IPS-20b (cell line): ENCODE results near the gene CCBE1.

Experiments used
- H3K27ac ChIP-seq: one replicate; pipeline ENCODE4 v1.5.1; 2013; ENCODE audit warnings: low read length
- H3K27me3 ChIP-seq: 2 replicates; pipeline ENCODE4 v1.6.1; 2013; ENCODE audit warnings: mild to moderate bottlenecking, low read length, inconsistent platforms; ENCODE audit not compliant: insufficient read depth
- H3K36me3 ChIP-seq: 2 replicates; pipeline ENCODE4 v1.6.1; 2013; ENCODE audit warnings: low read depth, mild to moderate bottlenecking, inconsistent platforms, low read length, moderate library complexity; ENCODE audit not compliant: insufficient read depth
- H3K4me1 ChIP-seq: 2 replicates; pipeline ENCODE4 v1.6.1; 2013; ENCODE audit warnings: mild to moderate bottlenecking, control low read depth, inconsistent platforms, low read length, moderate library complexity; ENCODE audit not compliant: insufficient read depth
- H3K4me3 ChIP-seq: 2 replicates; pipeline ENCODE4 v1.5.1; 2013; ENCODE audit warnings: mild to moderate bottlenecking, low read length, inconsistent platforms
- H3K9ac ChIP-seq: 2 replicates; pipeline ENCODE4 v1.6.1; 2013; ENCODE audit warnings: low read depth, mild to moderate bottlenecking, inconsistent platforms, low read length, moderate library complexity
- H3K9me3 ChIP-seq: 2 replicates; pipeline ENCODE4 v1.6.1; 2013; ENCODE audit warnings: mild to moderate bottlenecking, low read depth, low read length, inconsistent platforms; ENCODE audit not compliant: insufficient read depth

CCBE1 gene

GRCh38 chr18:59547581-59548182 lies 149.5 kb downstream of the CCBE1 start:
- Histone ChIP-seq H3K4me3 (no peak overlapping the region), H3K4me1 (peaks cover 3% of the 10 kb centered on the region; the same call in 1 of the 2 replicates), H3K36me3 (no peaks in the 10 kb centered on the region), H3K27ac (no peak overlapping the region), H3K9ac (no peak overlapping the region), H3K9me3 (no peaks in the 10 kb centered on the region), H3K27me3 (no peaks in the 10 kb centered on the region)

- Histone ChIP-seq H3K4me1 (peaks cover 3% of the 10 kb centered on the region; the same call in 1 of the 2 replicates), H3K27ac (no peak overlapping the region), H3K27me3 (no peaks in the 10 kb centered on the region; the same call in 1 of the 2 replicates), H3K9ac (no peak overlapping the region), H3K4me3 (no peak overlapping the region), H3K9me3 (no peaks in the 10 kb centered on the region), H3K36me3 (no peaks in the 10 kb centered on the region)
Measured at GRCh38 chr18:59546188-59546587, 151.0 kb downstream of the CCBE1 start.

DNA sequence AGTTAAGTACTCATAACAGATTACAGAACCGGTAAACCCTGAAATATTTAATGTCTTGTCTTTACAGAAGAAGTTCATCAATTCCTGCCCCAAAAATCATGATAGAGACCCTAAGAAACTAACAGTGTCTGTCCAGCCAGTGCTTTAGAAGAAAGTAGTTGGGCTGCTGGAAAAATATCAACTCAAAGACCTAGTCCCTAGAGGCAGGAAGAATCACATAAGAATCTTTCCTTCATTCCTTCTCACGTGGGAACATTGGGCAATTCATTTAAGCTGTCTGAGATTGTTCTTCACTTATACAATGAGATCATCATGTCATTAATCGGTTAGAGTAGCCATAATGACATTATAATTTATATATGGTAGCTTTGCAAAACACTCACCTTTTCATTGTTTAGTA lies 156.4 kb downstream of the CCBE1 start:
- H3K27me3 ChIP-seq: no peaks in the 10 kb centered on the region; the same call in 1 of the 2 replicates
- no peak overlapping the region for H3K27ac ChIP-seq
- no peaks in the 10 kb centered on the region for H3K36me3 ChIP-seq
- H3K9ac ChIP-seq: no peak overlapping the region
- H3K9me3 ChIP-seq: no peaks in the 10 kb centered on the region
- H3K4me1 ChIP-seq: no peaks in the 10 kb centered on the region; the same call in 1 of the 2 replicates
- no peak overlapping the region for H3K4me3 ChIP-seq

DNA sequence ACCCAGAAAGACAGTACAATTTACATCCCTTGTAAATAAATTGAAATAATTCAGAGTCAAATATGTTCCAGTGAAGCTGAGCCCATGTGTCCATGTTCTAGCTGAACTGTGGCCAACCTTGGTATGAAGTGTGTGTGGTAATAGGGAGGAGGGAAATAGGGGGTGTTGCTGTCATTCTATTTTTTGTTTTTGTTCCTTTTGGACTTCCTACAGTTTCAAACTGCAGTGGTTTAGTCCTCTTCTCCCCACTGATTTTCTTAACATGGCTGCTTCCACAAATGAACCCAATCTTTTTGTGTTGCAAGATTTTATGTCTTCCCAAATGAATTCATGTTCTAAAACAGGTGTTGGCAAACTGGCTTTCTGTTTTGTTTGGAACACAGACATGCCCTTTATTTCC lies 156.9 kb downstream of the CCBE1 start:
- Histone ChIP-seq H3K27me3 (no peaks in the 10 kb centered on the region; the same call in 1 of the 2 replicates), H3K9ac (no peak overlapping the region), H3K9me3 (no peaks in the 10 kb centered on the region), H3K36me3 (no peaks in the 10 kb centered on the region), H3K4me3 (no peak overlapping the region), H3K4me1 (no peaks in the 10 kb centered on the region; the same call in 1 of the 2 replicates), H3K27ac (no peak overlapping the region)

- Histone ChIP-seq H3K4me1 (no peaks in the 10 kb centered on the region), H3K9ac (no peak overlapping the region), H3K27ac (no peak overlapping the region), H3K9me3 (no peaks in the 10 kb centered on the region), H3K4me3 (no peak overlapping the region), H3K27me3 (no peaks in the 10 kb centered on the region; the same call in 1 of the 2 replicates), H3K36me3 (no peaks in the 10 kb centered on the region)
Measured at GRCh38 chr18:59539108-59539507, 158.1 kb downstream of the CCBE1 start.

GRCh38 chr18:59537579-59537978 lies 159.6 kb downstream of the CCBE1 start:
- Histone ChIP-seq H3K4me1 (no peaks in the 10 kb centered on the region), H3K4me3 (no peak overlapping the region), H3K27ac (no peak overlapping the region), H3K9me3 (no peaks in the 10 kb centered on the region), H3K36me3 (no peaks in the 10 kb centered on the region), H3K27me3 (no peaks in the 10 kb centered on the region; the same call in 1 of the 2 replicates), H3K9ac (no peak overlapping the region)

- no peaks in the 10 kb centered on the region for H3K9me3 ChIP-seq
- no peak overlapping the region for H3K27ac ChIP-seq
- no peaks in the 10 kb centered on the region for H3K27me3 ChIP-seq
- H3K9ac ChIP-seq: no peak overlapping the region
- H3K4me1 ChIP-seq: no peaks in the 10 kb centered on the region
- H3K36me3 ChIP-seq: no peaks in the 10 kb centered on the region
- no peak overlapping the region for H3K4me3 ChIP-seq
Measured at GRCh38 chr18:59536166-59536565, 161.1 kb downstream of the CCBE1 start.

DNA sequence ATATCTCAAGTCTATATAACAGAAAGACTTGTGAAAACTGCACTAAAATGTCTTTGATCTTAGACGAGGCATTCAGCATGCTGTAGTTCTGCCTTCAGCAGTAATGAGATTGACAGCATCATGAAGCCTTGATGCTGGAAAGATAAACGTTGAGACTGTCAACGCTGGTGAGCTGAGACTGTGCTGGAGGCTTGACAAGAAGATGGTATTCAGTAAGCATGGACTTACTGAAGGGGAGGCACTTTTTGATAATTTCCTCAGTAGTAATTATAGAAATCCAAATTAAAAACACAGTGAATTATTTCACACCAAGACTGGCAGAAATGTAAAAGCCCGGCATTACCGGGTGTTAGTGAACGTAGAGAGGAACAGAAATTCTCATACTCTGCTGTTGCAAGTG lies 162.2 kb downstream of the CCBE1 start:
- Histone ChIP-seq H3K27ac (no peak overlapping the region), H3K36me3 (no peaks in the 10 kb centered on the region), H3K9me3 (no peaks in the 10 kb centered on the region), H3K9ac (no peak overlapping the region), H3K4me3 (no peak overlapping the region), H3K4me1 (no peaks in the 10 kb centered on the region), H3K27me3 (no peaks in the 10 kb centered on the region)

DNA sequence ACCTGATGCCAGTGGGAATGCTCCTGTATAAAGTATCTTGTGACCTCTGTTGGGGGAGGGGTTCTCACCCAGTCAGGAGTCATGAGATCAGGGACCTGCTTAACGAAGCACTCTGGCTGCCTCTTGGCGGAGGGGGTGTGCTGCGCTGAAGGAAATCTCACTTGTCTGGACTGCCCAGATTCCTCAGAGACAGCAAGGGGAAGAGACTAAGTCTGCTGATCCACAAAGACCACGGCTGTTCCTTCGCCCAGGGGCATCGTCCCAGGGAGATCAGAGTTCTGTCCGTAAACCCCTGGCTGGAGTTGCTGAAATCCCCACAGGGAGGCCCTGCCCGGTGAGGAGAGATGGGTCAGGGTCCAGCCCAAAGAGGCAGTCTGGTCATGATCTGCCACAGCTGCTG lies 168.4 kb downstream of the CCBE1 start:
- Histone ChIP-seq H3K36me3 (no peaks in the 10 kb centered on the region), H3K27ac (no peak overlapping the region), H3K9me3 (no peaks in the 10 kb centered on the region), H3K27me3 (no peaks in the 10 kb centered on the region), H3K9ac (no peak overlapping the region), H3K4me1 (no peaks in the 10 kb centered on the region), H3K4me3 (no peak overlapping the region)

GRCh38 chr18:59520562-59521355 lies 176.5 kb downstream of the CCBE1 start:
- Histone ChIP-seq H3K27ac (no peak overlapping the region), H3K4me1 (peaks cover 9% of the 10 kb centered on the region), H3K27me3 (no peaks in the 10 kb centered on the region), H3K9me3 (no peaks in the 10 kb centered on the region), H3K9ac (no peak overlapping the region), H3K4me3 (no peak overlapping the region), H3K36me3 (no peaks in the 10 kb centered on the region)

DNA sequence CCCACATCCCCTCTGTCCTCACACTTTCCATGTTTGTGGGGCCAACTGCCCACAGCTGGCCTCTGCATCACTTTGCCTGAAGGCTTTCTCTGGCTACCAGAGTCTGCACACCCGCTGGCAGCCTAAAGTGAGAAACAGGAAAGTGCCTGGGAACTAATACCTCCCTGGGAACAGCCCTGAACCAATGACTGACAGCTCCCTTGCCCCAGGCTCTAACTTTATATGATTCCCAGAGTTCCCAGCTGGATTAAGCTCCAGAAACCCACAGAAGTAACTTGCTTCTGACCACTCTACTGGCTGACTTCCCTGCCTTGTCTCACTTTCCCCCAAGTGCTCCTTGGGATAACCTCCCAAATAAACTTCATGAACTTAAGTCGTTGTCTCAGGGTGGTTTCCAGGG lies 178.5 kb downstream of the CCBE1 start:
- H3K9me3 ChIP-seq: no peaks in the 10 kb centered on the region
- no peak overlapping the region for H3K4me3 ChIP-seq
- no peaks in the 10 kb centered on the region for H3K36me3 ChIP-seq
- no peaks in the 10 kb centered on the region for H3K27me3 ChIP-seq
- H3K4me1 ChIP-seq: peaks cover 9% of the 10 kb centered on the region
- no peak overlapping the region for H3K9ac ChIP-seq
- no peak overlapping the region for H3K27ac ChIP-seq
